ENCODE data around the gene UNC13C.

The UNC13C gene

DNA sequence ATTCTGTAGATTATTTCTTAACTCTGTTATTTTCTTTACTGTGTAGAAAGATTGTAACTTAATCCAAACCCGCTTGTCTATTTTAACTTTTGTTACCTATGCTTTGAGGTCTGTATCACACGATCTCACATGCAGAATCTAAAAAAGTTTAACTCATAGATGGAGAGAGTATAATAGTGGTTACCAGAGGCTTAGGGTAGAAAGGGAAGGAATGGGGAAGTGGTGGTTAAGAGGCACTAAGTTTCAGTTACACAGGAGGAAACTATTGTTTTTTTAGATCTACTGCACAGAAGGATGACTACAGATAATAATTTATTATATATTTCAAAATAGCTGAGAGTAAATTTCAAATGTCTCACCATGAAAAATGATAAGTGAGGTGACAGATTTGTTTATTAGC lies 703.3 kb downstream of the UNC13C start:
- no peak for DNase-seq

Measured in fibroblast of skin of back (primary cell).